Epithelial cell of proximal tubule (primary cell): ENCODE measurements around the gene RNF20. TPM values are rescaled to one million over a fixed set of nuclear protein-coding genes. Genes with fewer than 3 reads are reported as not detected.
"Not testable (repeated sequence)": the region's sequence is repeated elsewhere in the genome, so short reads cannot be mapped to it uniquely, and the experiment has no call there.

Source experiments
- DNase-seq: peaks from one replicate; pipeline ENCODE4 v3.0.0-alpha.2; 2011; ENCODE audit warnings: low read depth
- H3K4me3 ChIP-seq: 2 replicates; pipeline ENCODE4 v1.5.1; 2011; ENCODE audit warnings: low read depth, mild to moderate bottlenecking, low read length
- CTCF ChIP-seq: conservative IDR thresholded peaks from 2 replicates; pipeline ENCODE4 v1.5.1; 2012; ENCODE audit warnings: low read depth, mild to moderate bottlenecking, low read length
- total RNA-seq: library from RNA; depleted of rRNA; stranded (reverse); fragments of >200 nt; gene quantifications from 2 replicates; pipeline ENCODE4 v1.2.3, GENCODE V29; 2015

RNF20 gene
- total RNA-seq, 1 donor from 2014 or later, result 23.1 TPM

GRCh38 chr9:101513351-101513750, 20.3 kb upstream of the RNF20 start:
- TF ChIP-seq CTCF, result no peak
- H3K4me3 ChIP-seq, result no peak overlapping the region
- DNase-seq, result no peak

GRCh38 chr9:101514071-101514470, 19.6 kb upstream of the RNF20 start:
- TF ChIP-seq CTCF, result no peak
- H3K4me3 ChIP-seq, result no peak overlapping the region
- DNase-seq, result peak; percentile 13

GRCh38 chr9:101516655-101517054, 17.0 kb upstream of the RNF20 start:
- H3K4me3 ChIP-seq, result no peak overlapping the region
- no peak for TF ChIP-seq CTCF
- no peak for DNase-seq

- not testable (repeated sequence) for DNase-seq, H3K4me3 ChIP-seq
These were observed 15.2 kb upstream of the RNF20 start for GRCh38 chr9:101518489-101518888.

- no peak for DNase-seq
- H3K4me3 ChIP-seq, result no peak overlapping the region
- TF ChIP-seq CTCF, result no peak
These were observed 9.3 kb upstream of the RNF20 start for GRCh38 chr9:101524371-101524770.

- DNase-seq, result no peak
- no peak for TF ChIP-seq CTCF
- no peak overlapping the region for H3K4me3 ChIP-seq
These were observed 6.6 kb upstream of the RNF20 start for GRCh38 chr9:101527066-101527465.

GRCh38 chr9:101528015-101528414, 5.6 kb upstream of the RNF20 start:
- no peak overlapping the region for H3K4me3 ChIP-seq
- no peak for TF ChIP-seq CTCF
- no peak for DNase-seq
